IPS-18a (cell line): Measurements from ENCODE around the gene SLC39A3.

Experiments used
- H3K27ac ChIP-seq: one replicate; pipeline ENCODE4 v1.5.1; 2013; ENCODE audit warnings: low read length
- H3K27me3 ChIP-seq: one replicate; pipeline ENCODE4 v1.6.1; 2013; ENCODE audit warnings: mild to moderate bottlenecking, low read length; ENCODE audit not compliant: control insufficient read depth, insufficient read depth
- H3K36me3 ChIP-seq: one replicate; pipeline ENCODE4 v1.6.1; 2013; ENCODE audit warnings: low read depth, low read length; ENCODE audit not compliant: control insufficient read depth
- H3K4me1 ChIP-seq: one replicate; pipeline ENCODE4 v1.6.1; 2013; ENCODE audit warnings: low read depth, low read length; ENCODE audit not compliant: control insufficient read depth
- H3K4me3 ChIP-seq: one replicate; pipeline ENCODE4 v1.5.1; 2013; ENCODE audit warnings: low read length
- H3K9ac ChIP-seq: one replicate; pipeline ENCODE4 v1.6.1; 2013; ENCODE audit warnings: mild to moderate bottlenecking, low read length, moderate library complexity
- H3K9me3 ChIP-seq: one replicate; pipeline ENCODE4 v1.6.1; 2013; ENCODE audit warnings: low read depth, low read length; ENCODE audit not compliant: control insufficient read depth

SLC39A3 gene

GRCh38 chr19:2734589-2735288, 5.1 kb downstream of the SLC39A3 start:
- Histone ChIP-seq H3K9me3 (no peaks in the 10 kb centered on the region), H3K4me3 (no peak overlapping the region), H3K9ac (no peak overlapping the region), H3K36me3 (peaks cover 9% of the 10 kb centered on the region), H3K27ac (no peak overlapping the region), H3K4me1 (no peaks in the 10 kb centered on the region), H3K27me3 (no peaks in the 10 kb centered on the region)

- Histone ChIP-seq H3K9ac (no peak overlapping the region), H3K27me3 (no peaks in the 10 kb centered on the region), H3K9me3 (no peaks in the 10 kb centered on the region), H3K4me3 (no peak overlapping the region), H3K4me1 (no peaks in the 10 kb centered on the region), H3K27ac (no peak overlapping the region), H3K36me3 (peaks cover 9% of the 10 kb centered on the region)
Measured at GRCh38 chr19:2733930-2734588, 5.8 kb downstream of the SLC39A3 start.

- Histone ChIP-seq H3K9ac (no peak overlapping the region), H3K36me3 (peaks cover 9% of the 10 kb centered on the region), H3K4me1 (no peaks in the 10 kb centered on the region), H3K4me3 (no peak overlapping the region), H3K27me3 (peaks cover 4% of the 10 kb centered on the region), H3K27ac (no peak overlapping the region), H3K9me3 (no peaks in the 10 kb centered on the region)
Measured at GRCh38 chr19:2732883-2733282, 6.9 kb downstream of the SLC39A3 start.

- H3K36me3 ChIP-seq = peaks cover 9% of the 10 kb centered on the region
- H3K9ac ChIP-seq = no peak overlapping the region
- H3K9me3 ChIP-seq = no peaks in the 10 kb centered on the region
- H3K27ac ChIP-seq = no peak overlapping the region
- no peak overlapping the region for H3K4me3 ChIP-seq
- H3K27me3 ChIP-seq = peaks cover 10% of the 10 kb centered on the region
- no peaks in the 10 kb centered on the region for H3K4me1 ChIP-seq
Measured at GRCh38 chr19:2732157-2732725, 7.6 kb downstream of the SLC39A3 start.

GRCh38 chr19:2731181-2731995, 8.4 kb downstream of the SLC39A3 start:
- peaks cover 13% of the 10 kb centered on the region for H3K27me3 ChIP-seq
- H3K4me3 ChIP-seq = no peak overlapping the region
- H3K4me1 ChIP-seq = no peaks in the 10 kb centered on the region
- no peaks in the 10 kb centered on the region for H3K9me3 ChIP-seq
- no peak overlapping the region for H3K27ac ChIP-seq
- H3K9ac ChIP-seq = no peak overlapping the region
- peaks cover 4% of the 10 kb centered on the region for H3K36me3 ChIP-seq

GRCh38 chr19:2729943-2730818, 9.6 kb downstream of the SLC39A3 start:
- peaks cover 13% of the 10 kb centered on the region for H3K27me3 ChIP-seq
- H3K27ac ChIP-seq = no peak overlapping the region
- H3K36me3 ChIP-seq = no peaks in the 10 kb centered on the region
- H3K4me1 ChIP-seq = no peaks in the 10 kb centered on the region
- no peak overlapping the region for H3K4me3 ChIP-seq
- no peaks in the 10 kb centered on the region for H3K9me3 ChIP-seq
- no peak overlapping the region for H3K9ac ChIP-seq

- no peak overlapping the region for H3K9ac ChIP-seq
- H3K27me3 ChIP-seq = peaks cover 13% of the 10 kb centered on the region
- no peaks in the 10 kb centered on the region for H3K36me3 ChIP-seq
- no peak overlapping the region for H3K4me3 ChIP-seq
- no peaks in the 10 kb centered on the region for H3K4me1 ChIP-seq
- H3K9me3 ChIP-seq = no peaks in the 10 kb centered on the region
- H3K27ac ChIP-seq = no peak overlapping the region
Measured at GRCh38 chr19:2728783-2729387, 10.9 kb downstream of the SLC39A3 start.

- Histone ChIP-seq H3K4me1 (no peaks in the 10 kb centered on the region), H3K36me3 (no peaks in the 10 kb centered on the region), H3K4me3 (no peak overlapping the region), H3K9ac (no peak overlapping the region), H3K27me3 (peaks cover 13% of the 10 kb centered on the region), H3K27ac (no peak overlapping the region), H3K9me3 (no peaks in the 10 kb centered on the region)
Measured at GRCh38 chr19:2727640-2727944, 12.2 kb downstream of the SLC39A3 start.

GRCh38 chr19:2726904-2727639, 12.7 kb downstream of the SLC39A3 start:
- Histone ChIP-seq H3K4me1 (no peaks in the 10 kb centered on the region), H3K4me3 (no peak overlapping the region), H3K9me3 (no peaks in the 10 kb centered on the region), H3K27ac (no peak overlapping the region), H3K36me3 (no peaks in the 10 kb centered on the region), H3K9ac (no peak overlapping the region), H3K27me3 (peaks cover 18% of the 10 kb centered on the region)

GRCh38 chr19:2726160-2726855, 13.5 kb downstream of the SLC39A3 start:
- no peak overlapping the region for H3K4me3 ChIP-seq
- H3K9ac ChIP-seq = no peak overlapping the region
- H3K36me3 ChIP-seq = no peaks in the 10 kb centered on the region
- no peaks in the 10 kb centered on the region for H3K9me3 ChIP-seq
- H3K27ac ChIP-seq = no peak overlapping the region
- no peaks in the 10 kb centered on the region for H3K4me1 ChIP-seq
- H3K27me3 ChIP-seq = peaks cover 23% of the 10 kb centered on the region
